8988T (cell line): ENCODE data around the gene MYOZ2.

Source experiments
- DNase-seq: peaks from one replicate; pipeline ENCODE4 v3.0.0; 2011

Gene MYOZ2

GRCh38 chr4:119205690-119206089 is 70.1 kb downstream of the MYOZ2 start:
- DNase-seq: no peak

- no peak for DNase-seq
Observed at GRCh38 chr4:119206178-119206577, 70.5 kb downstream of the MYOZ2 start.

DNA sequence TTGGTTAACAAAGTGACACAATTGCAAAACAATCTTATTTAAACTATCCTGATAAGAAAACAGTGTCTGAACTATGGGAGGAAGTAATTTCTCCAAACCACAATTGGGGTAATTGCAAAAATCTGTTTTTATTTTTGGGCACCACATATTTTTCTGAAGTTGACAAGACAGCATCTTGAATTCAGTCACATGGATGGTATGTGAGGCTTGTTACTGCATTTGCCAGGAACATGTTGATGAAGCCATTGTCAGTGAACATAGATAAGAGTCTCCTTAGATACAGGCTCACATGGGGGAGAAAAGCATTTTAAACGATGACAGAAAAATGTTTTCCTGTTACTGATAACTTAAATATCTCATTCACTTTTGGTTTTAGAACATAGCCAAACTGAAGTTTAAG is 71.4 kb downstream of the MYOZ2 start:
- DNase-seq: no peak

- DNase-seq: no peak
Observed at GRCh38 chr4:119209077-119209476, 73.4 kb downstream of the MYOZ2 start.

DNA sequence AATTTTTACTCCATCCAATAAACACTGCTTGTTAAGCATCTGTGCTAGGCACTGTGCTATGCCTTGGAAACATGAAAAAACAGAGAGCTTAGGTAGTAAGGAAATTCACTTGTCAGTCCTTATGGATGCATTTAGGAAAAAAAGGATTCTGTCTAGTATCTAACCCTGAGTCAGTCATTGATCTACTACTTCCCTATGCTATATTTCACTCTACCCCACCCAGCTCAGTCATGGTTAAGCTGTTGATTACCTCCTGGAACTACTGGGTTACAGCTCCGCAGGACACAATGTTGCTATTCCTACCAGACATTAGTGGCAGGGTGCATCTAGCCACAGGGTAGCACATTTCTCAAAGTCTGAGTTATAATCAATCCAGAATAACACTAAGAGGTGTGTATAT is 74.0 kb downstream of the MYOZ2 start:
- DNase-seq: no peak

DNA sequence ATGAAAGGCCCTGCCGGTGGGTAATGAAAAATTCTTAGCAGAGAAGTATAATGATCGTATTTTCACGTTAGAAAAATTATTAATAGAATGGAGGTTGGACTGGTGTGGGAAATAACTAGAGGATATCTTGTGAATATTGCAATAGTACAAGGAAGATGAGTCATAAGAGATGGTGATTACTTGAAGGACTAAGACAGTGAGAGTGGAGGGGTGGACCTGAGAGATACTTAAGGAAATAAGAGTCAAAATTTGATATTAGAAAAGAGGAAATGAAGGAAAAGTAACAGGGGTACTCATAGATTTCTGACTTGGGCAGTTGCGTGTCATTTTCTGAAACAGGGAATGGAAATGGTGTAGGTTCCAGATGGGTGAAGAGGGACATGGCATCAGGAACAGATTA is 75.1 kb downstream of the MYOZ2 start:
- DNase-seq: no peak

- no peak for DNase-seq
Observed at GRCh38 chr4:119211867-119212233, 76.2 kb downstream of the MYOZ2 start.

- DNase-seq: peak; percentile 67
Observed at GRCh38 chr4:119212234-119212963, 76.8 kb downstream of the MYOZ2 start, which contains the start of gene USP53. USP53 (plus strand) TSS chr4:119212713; CDS start chr4:119239760, 27,047 bp downstream.

DNA sequence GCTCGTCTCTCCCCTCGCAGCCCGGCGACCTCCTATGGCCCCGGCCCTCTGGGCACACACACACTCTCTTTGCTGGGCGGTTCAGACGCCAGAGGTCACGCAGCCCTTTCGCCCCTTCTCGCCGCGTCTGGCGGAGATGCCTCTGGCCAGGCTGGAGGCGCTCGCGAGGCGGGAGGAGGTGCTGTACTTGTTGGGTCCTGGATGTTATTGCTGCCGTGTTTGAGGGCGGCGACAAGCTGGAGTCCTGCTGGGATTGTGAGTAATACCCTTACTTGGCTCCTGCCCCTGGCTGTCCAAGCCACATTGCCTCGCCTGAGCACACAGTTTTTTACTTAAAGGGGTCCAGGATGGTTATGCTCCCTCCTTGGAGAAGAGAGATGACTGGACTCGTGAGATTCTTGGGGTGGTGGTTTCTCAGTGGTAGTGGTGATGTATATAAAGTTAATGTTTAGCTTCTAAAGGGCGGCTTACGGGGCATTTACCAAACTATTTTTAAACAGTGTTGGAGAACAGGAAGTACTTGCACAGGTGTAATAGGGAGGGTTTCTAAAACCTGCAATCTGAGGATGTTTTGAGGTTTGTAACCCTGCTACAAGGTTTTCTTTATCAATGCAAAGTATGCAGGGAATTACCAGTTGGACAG is 77.5 kb downstream of the MYOZ2 start:
- peak; percentile 17 for DNase-seq

GRCh38 chr4:119218093-119218492 is 82.5 kb downstream of the MYOZ2 start:
- DNase-seq: no peak

DNA sequence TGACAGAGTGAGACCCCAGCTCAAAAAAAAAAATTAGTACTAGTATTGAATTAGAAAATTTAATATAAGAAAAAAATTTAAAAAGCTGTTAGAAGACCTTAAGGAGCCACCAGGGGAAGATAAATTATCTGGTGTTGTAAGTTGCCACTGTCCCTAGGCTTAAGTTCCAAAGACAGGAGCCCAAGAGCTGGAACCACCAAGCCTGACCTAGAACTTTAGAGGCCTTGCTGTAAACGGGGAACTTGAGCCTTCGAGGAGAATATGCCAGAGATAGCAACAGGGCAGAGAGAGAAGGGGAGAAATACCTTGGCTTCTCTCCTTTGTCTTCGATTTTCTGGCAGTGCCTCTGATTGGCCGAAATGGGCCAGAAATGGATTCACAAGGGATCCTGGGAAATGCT is 85.8 kb downstream of the MYOZ2 start:
- no peak for DNase-seq

- no peak for DNase-seq
Observed at GRCh38 chr4:119227690-119228089, 92.1 kb downstream of the MYOZ2 start.

DNA sequence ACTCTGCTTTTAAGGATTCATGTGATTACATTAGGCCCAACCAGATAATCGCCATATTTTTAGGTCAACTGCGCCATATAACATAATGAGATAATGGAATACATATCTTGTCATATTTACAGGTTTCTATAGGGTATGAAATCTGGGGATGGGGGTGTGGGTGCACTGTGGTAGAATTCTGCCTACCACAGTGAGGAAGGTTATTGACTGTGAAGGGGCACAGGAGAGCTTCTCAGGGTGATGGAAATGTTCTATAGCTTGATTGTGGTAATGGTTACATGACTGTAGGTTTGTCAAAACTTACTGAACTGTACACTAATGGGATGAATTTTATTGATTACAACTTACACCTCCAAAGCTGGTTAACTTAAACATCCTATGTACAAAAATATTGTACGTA is 92.8 kb downstream of the MYOZ2 start:
- no peak for DNase-seq

GRCh38 chr4:119229908-119230687 is 94.5 kb downstream of the MYOZ2 start:
- DNase-seq: no peak

DNA sequence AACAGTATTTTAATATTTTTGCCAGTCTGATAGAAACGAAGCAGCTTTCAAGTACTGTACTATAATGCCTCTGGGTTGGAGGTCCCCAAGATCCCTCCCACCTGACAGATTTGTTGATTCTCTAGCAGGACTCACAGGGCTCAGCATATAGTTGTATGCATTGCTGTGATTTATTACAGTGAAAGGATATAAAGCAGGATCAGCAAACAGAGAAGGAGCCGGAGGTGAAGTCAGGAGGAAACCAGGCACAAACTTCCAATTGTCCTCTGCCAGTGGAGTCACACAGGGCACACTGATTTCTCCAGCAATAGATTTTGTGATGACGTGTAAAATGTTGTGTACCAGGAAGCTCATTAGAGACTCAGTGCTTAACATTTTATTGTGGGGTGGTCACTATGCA is 95.9 kb downstream of the MYOZ2 start:
- DNase-seq: no peak

GRCh38 chr4:119232286-119232685 is 96.7 kb downstream of the MYOZ2 start:
- DNase-seq: no peak

GRCh38 chr4:119233191-119233590 is 97.6 kb downstream of the MYOZ2 start:
- no peak for DNase-seq

- DNase-seq: no peak
Observed at GRCh38 chr4:119233750-119234149, 98.1 kb downstream of the MYOZ2 start.

GRCh38 chr4:119237201-119237600 is 101.6 kb downstream of the MYOZ2 start:
- no peak for DNase-seq
